ENCODE measurements around the gene LCT. TPM values are rescaled to one million over a fixed set of nuclear protein-coding genes. Genes with fewer than 3 reads are reported as not detected.

Gene LCT
- total and polyA plus RNA-seq, 12 donors = not detected

- Histone ChIP-seq H3K27me3 (no peaks in the 10 kb centered on the region), H3K27ac (no peak overlapping the region)
Measured at GRCh38 chr2:135863233-135863632, 26.2 kb upstream of the LCT start.

GRCh38 chr2:135862718-135863117 is 25.7 kb upstream of the LCT start:
- Histone ChIP-seq H3K9me3 (no peaks in the 10 kb centered on the region), H3K36me3 (peaks cover 0 to 100% (median 23%) of the 10 kb centered on the region in 9 donors), H3K4me1 (no peaks in the 10 kb centered on the region), H3K4me3 (no peak overlapping the region), H3K27me3 (no peaks in the 10 kb centered on the region), H3K27ac (no peak overlapping the region)
- ATAC-seq = no peak
- no peak for TF ChIP-seq CTCF (IDR thresholded peaks at IDR 0.05)
- no peak for DNase-seq
- 92 to 93% methylated on average over 4 of the region's 4 CpGs for WGBS, 2 donors
- intact Hi-C loops (cut with DNase I) = no loop called here

More at GRCh38 chr2:135863233-135863632, 26.2 kb upstream of the LCT start:
- DNase-seq (no peak), ATAC-seq (no peak)
- TF ChIP-seq CTCF (IDR thresholded peaks at IDR 0.05) = no peak
- intact Hi-C loops (cut with DNase I) = no loop called here
- Histone ChIP-seq H3K36me3 (peaks cover 0 to 100% (median 18%) of the 10 kb centered on the region in 9 donors), H3K9me3 (no peaks in the 10 kb centered on the region), H3K4me1 (no peaks in the 10 kb centered on the region), H3K4me3 (no peak overlapping the region)
- 88% methylated on average over 6 of the region's 6 CpGs for WGBS, 2 donors

- no peak for ATAC-seq
- peaks cover 0 to 94% (median 17%) of the 10 kb centered on the region in 9 donors for H3K36me3 ChIP-seq
- H3K27me3 ChIP-seq = no peaks in the 10 kb centered on the region
- no peaks in the 10 kb centered on the region for H3K9me3 ChIP-seq
- no peak for DNase-seq
- H3K4me1 ChIP-seq = no peaks in the 10 kb centered on the region
- TF ChIP-seq CTCF (IDR thresholded peaks at IDR 0.05) = no peak
- no peak overlapping the region for H3K27ac ChIP-seq
- intact Hi-C loops (cut with DNase I) = no loop called here
- no peak overlapping the region for H3K4me3 ChIP-seq
Measured at GRCh38 chr2:135853401-135853800, 16.4 kb upstream of the LCT start.

GRCh38 chr2:135851858-135852257 is 14.9 kb upstream of the LCT start:
- ATAC-seq (no peak), DNase-seq (no peak)
- no peak overlapping the region for H3K4me3 ChIP-seq
- TF ChIP-seq CTCF (IDR thresholded peaks at IDR 0.05) = no peak
- H3K9me3 ChIP-seq = no peaks in the 10 kb centered on the region
- peaks cover 0 to 94% (median 13%) of the 10 kb centered on the region in 9 donors for H3K36me3 ChIP-seq
- H3K27ac ChIP-seq = no peak overlapping the region
- intact Hi-C loops (cut with DNase I) = no loop called here
- H3K27me3 ChIP-seq = no peaks in the 10 kb centered on the region
- H3K4me1 ChIP-seq = no peaks in the 10 kb centered on the region

Data from heart right ventricle (tissue), 16 donors.